Endothelial cell of umbilical vein (primary cell): ENCODE data around the gene WNT9A. TPM values are rescaled to one million over a fixed set of nuclear protein-coding genes. Genes with fewer than 3 reads are reported as not detected.

Source experiments
- BruUV-seq: library from RNA; stranded (reverse); fragments of 400-500 nt; replicated peaks from 2 replicates; lab custom pipeline; 2021; lab: Mats Ljungman, UMichigan
- CTCF ChIA-PET: fragments of 300-600, 350-600 bp; sonication (Branson Sonifier 250); formaldehyde crosslinking; loops from one replicate; lab custom pipeline; 2021; ENCODE audit warnings: antibody characterized with exemption, inconsistent platforms; lab: Charles Lee
- POLR2A ChIA-PET: fragments of 300-600, 350-600 bp; sonication (Branson Sonifier 250); formaldehyde crosslinking; loops from one replicate; lab custom pipeline; 2021; ENCODE audit warnings: antibody characterized with exemption, inconsistent platforms; lab: Charles Lee
- DNase-seq: peaks from one replicate; pipeline ENCODE4 v3.0.0-alpha.2; 2011; ENCODE audit warnings: low read depth, low spot score
- FAIRE-seq: peaks from 2 replicates; lab custom pipeline; 2011; peaks lifted over from hg19 to GRCh38; lab: Jason Lieb, UNC
- H2AFZ ChIP-seq: 2 replicates; pipeline ENCODE4 v1.6.0; 2012; ENCODE audit warnings: low read depth, low read length, control low read depth, inconsistent platforms
- H3K27ac ChIP-seq: 2 replicates; pipeline ENCODE4 v1.5.1; 2011; ENCODE audit warnings: low read depth, mild to moderate bottlenecking, control low read depth, low read length, moderate library complexity; ENCODE audit not compliant: insufficient read depth
- H3K27me3 ChIP-seq, 2 experiments: 2 replicates each; pipeline versions ENCODE4 v1.6.0 to v1.6.1; 2011; ENCODE audit warnings: low read length in 2 of 2, mixed read lengths in 1 of 2; ENCODE audit not compliant: control insufficient read depth in 2 of 2, insufficient read depth in 2 of 2
- H3K36me3 ChIP-seq, 2 experiments: 2 replicates in 1 of 2; 3 replicates in 1 of 2; pipeline ENCODE4 v1.5.1; 2011; ENCODE audit warnings: low read length in 2 of 2, mild to moderate bottlenecking in 1 of 2, moderate library complexity in 1 of 2; ENCODE audit not compliant: control insufficient read depth in 2 of 2, insufficient read depth in 2 of 2; ENCODE audit errors: extremely low read depth in 1 of 2
- H3K4me1 ChIP-seq: 3 replicates; pipeline ENCODE4 v1.5.1; 2011; ENCODE audit warnings: mild to moderate bottlenecking, low read length; ENCODE audit not compliant: control insufficient read depth, insufficient read depth; ENCODE audit errors: extremely low read depth
- H3K4me2 ChIP-seq: 2 replicates; pipeline ENCODE4 v1.6.1; 2011; ENCODE audit warnings: low read length, control low read depth, mixed read lengths; ENCODE audit not compliant: insufficient read depth
- H3K4me3 ChIP-seq, 3 experiments: fragments of 200-600 bp in 1 of 3; sonication (generic), shearing (Covaris generic) in 1 of 3; replicated peaks in 1 of 3; 2 replicates each; pipeline ENCODE4 v1.5.1; 2011 to 2016; ENCODE audit warnings: control low read depth in 3 of 3, low read length in 3 of 3, mild to moderate bottlenecking in 2 of 3, inconsistent platforms in 1 of 3, low read depth in 1 of 3, moderate library complexity in 1 of 3; ENCODE audit not compliant: insufficient read depth in 1 of 3
- H3K79me2 ChIP-seq: 2 replicates; pipeline ENCODE4 v1.6.0; 2012; ENCODE audit warnings: low read length, inconsistent platforms; ENCODE audit not compliant: control insufficient read depth, insufficient read depth
- H3K9ac ChIP-seq: replicated peaks from 2 replicates; pipeline ENCODE3; 2011; ENCODE audit warnings: low read length, control low read depth; ENCODE audit not compliant: insufficient read depth; ENCODE audit errors: extremely low read depth
- H3K9me1 ChIP-seq: replicated peaks from 3 replicates; pipeline ENCODE4 v1.6.0; 2011; ENCODE audit warnings: mild to moderate bottlenecking, low read length; ENCODE audit not compliant: control insufficient read depth, insufficient read depth; ENCODE audit errors: extremely low read depth
- H3K9me3 ChIP-seq: replicated peaks from 2 replicates; pipeline ENCODE4 v1.5.1; 2012; ENCODE audit warnings: low read length, inconsistent platforms; ENCODE audit not compliant: control insufficient read depth, insufficient read depth
- H4K20me1 ChIP-seq: replicated peaks from 2 replicates; pipeline ENCODE3; 2011; ENCODE audit warnings: mild to moderate bottlenecking, low read length; ENCODE audit not compliant: control insufficient read depth, insufficient read depth; ENCODE audit errors: extremely low read depth
- POLR2A ChIP-seq: IDR thresholded peaks from 2 replicates; pipeline ENCODE4 v1.6.1; 2012; ENCODE audit warnings: low read depth, mild to moderate bottlenecking, control low read depth, low read length
- dilution Hi-C: fragments of 300-500 bp; cut with MboI; formaldehyde crosslinking; loops from one replicate; pipeline ENCODE4 v1.15.0; 2019; ENCODE audit warnings: low sequenced_read_pairs; ENCODE audit not compliant: extremely low pct_ligation_motif_present
- intact Hi-C: fragments of 100-400 bp; cut with micrococcal nuclease; formaldehyde crosslinking; loops from one replicate; pipeline ENCODE4 v1.10.0; 2022
- polyA plus RNA-seq, 4 experiments: library from polyadenylated mRNA; depleted of rRNA in 3 of 4; stranded (reverse) in 3 of 4; unstranded in 1 of 4; fragments of >200 nt; gene quantifications; 2 replicates each; pipeline versions ENCODE4 v1.2.1 to v1.2.3, GENCODE V29; 2011 to 2012; ENCODE audit warnings: missing spikeins in 1 of 4
- total RNA-seq: library from RNA; stranded (reverse); gene quantifications from 2 replicates; pipeline ENCODE4 v1.2.3, GENCODE V29; 2021
- TF ChIP-seq, protein P1 (sequence below), 2 donors: IDR thresholded peaks; 1 replicate in 1 of 2; 2 replicates in 1 of 2; pipeline ENCODE4 v1.5.1; 2011; ENCODE audit warnings: low read length in 2 of 2, mild to moderate bottlenecking in 2 of 2, moderate library complexity in 2 of 2, control low read depth in 1 of 2, inconsistent platforms in 1 of 2, low read depth in 1 of 2; ENCODE audit not compliant: insufficient read depth in 1 of 2; ENCODE audit errors: extremely low read depth in 1 of 2

Gene WNT9A
- total and polyA plus RNA-seq, 2 donors (not counting 3 experiments of a cell fraction or from before 2014, with no cell fraction given), result 5.4 to 6.2 TPM

DNA sequence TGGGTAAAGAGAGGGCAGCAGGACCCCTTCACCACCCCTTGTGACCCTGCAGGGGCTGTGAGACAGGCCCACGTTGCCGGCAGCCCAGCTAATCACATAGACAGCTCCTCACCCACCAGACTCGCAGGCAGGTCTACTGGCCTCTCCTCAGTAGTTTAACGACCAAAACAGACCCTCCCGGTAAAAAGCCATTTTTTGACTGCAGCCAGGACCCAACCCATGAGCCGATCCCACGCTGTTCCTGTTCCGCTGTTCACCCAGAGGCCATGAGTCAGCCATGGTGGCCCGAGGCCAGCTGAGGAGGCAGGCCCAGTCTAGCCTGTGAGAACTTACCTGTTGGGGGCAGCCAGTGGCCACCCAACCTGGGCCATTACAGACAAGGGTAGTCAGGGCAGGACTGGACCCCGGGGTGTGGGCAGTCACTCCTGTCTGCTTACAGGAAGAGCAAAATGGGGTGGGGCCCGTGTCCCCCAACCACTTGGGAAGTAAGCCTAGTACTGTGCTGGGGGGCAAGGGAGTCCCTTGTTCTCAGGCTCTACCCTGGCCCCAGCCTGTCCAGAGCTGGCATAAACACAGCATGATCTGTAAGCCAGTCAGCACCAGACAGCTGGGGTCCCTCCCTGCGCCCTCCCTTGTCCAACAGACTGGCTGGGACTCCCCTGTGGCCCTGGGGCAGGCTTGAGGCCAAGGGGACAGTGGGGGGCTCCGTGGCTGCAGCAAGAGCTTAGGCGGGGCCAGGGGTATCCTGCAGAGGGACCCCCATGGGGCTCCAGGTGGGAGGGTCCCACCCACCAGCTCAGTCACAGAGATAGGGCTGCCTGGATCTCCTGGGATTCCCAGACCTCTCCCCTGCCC, 61.9 kb downstream of the WNT9A start:
- POLR2A ChIA-PET, result no interaction called here
- CTCF ChIA-PET, result interaction anchor here (0.6 kb wide), 1 partner anchor 947 kb away, joined by 4 read pairs; no protein-coding TSS in a partner anchor
- intact Hi-C loops, result loop anchor here (5.0 kb wide), 2 partner anchors 61 to 99 kb away; partner anchors contain the start of gene WNT9A

More for the DNA sequence above, 61.9 kb downstream of the WNT9A start:
- Histone ChIP-seq H3K4me2 (no peak overlapping the region), H3K79me2 (no peaks in the 10 kb centered on the region), H3K9me1 (no peaks in the 10 kb centered on the region), H3K4me1 (no peaks in the 10 kb centered on the region), H4K20me1 (no peaks in the 10 kb centered on the region), H3K27ac (no peak overlapping the region), H3K27me3 (no peaks in the 10 kb centered on the region), H3K36me3 (no peaks in the 10 kb centered on the region), H3K4me3 (no peak overlapping the region), H2AFZ (peak overlapping the region; percentile 47), H3K9ac (no peak overlapping the region), H3K9me3 (no peaks in the 10 kb centered on the region)
- TF ChIP-seq POLR2A, result no peak
- TF ChIP-seq, protein P1, sequence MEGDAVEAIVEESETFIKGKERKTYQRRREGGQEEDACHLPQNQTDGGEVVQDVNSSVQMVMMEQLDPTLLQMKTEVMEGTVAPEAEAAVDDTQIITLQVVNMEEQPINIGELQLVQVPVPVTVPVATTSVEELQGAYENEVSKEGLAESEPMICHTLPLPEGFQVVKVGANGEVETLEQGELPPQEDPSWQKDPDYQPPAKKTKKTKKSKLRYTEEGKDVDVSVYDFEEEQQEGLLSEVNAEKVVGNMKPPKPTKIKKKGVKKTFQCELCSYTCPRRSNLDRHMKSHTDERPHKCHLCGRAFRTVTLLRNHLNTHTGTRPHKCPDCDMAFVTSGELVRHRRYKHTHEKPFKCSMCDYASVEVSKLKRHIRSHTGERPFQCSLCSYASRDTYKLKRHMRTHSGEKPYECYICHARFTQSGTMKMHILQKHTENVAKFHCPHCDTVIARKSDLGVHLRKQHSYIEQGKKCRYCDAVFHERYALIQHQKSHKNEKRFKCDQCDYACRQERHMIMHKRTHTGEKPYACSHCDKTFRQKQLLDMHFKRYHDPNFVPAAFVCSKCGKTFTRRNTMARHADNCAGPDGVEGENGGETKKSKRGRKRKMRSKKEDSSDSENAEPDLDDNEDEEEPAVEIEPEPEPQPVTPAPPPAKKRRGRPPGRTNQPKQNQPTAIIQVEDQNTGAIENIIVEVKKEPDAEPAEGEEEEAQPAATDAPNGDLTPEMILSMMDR (IDR thresholded peaks at IDR 0.05; ENCODE audit: extremely low read depth in 1 of 2, insufficient read depth in 1 of 2, low read depth in 1 of 2, low read length in 2 of 2), result no peak
- dilution Hi-C loops, result no loop called here
- no TSS peak for BruUV-seq
- DNase-seq (no peak), FAIRE-seq (peak; percentile 40)
